Islet precursor cell (in vitro differentiated cells): ENCODE results near the gene FCSK.
"Not testable (repeated sequence)": the region's sequence is repeated elsewhere in the genome, so short reads cannot be mapped to it uniquely, and the experiment has no call there.

ENCODE experiments used
- DNase-seq: peaks from one replicate; pipeline ENCODE4 v3.0.0-alpha.2; 2018

FCSK gene

GRCh38 chr16:70432723-70433457, 21.5 kb upstream of the FCSK start:
- peak; percentile 64 for DNase-seq

- DNase-seq, result peak; percentile 72
Measured at GRCh38 chr16:70433458-70434103, 20.8 kb upstream of the FCSK start.

DNA sequence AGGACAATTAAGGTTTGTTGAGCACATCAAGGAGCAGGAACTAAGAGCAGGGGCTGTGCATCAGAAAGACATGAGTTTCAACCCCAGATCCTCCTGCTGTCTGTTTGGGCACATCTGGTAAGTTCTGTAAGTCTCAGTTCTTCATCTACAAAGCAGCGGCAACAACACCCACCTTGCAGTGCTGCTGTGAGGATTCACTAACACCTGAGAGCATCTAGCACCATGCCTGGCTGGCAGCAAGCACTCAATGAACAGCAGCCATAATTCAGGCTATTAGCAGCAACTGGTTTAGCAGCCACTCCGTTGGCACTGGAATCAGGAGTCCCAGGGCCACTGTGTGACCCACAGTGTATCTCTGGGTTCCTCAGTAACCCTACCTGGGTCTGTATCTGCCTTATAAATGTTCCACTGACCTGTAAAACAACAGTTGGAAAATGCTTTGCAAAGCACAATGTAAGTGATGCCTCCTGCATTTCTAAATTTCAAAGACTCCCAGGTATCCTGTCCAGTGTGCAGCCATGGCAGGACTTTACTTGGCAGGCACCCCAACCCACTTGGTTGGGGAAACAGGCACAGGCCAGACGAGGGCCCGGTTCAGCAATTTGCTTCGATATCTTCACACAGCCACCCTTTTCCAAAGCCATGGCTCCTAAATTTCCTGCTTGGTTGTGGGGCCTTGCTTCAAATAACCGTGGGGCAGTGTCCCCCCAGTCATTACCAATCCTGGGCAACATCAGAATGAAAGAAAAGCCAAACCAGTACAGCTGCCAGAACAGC, 19.7 kb upstream of the FCSK start:
- DNase-seq, result no peak

GRCh38 chr16:70437017-70437581, 17.3 kb upstream of the FCSK start:
- peak; percentile 99 for DNase-seq

DNA sequence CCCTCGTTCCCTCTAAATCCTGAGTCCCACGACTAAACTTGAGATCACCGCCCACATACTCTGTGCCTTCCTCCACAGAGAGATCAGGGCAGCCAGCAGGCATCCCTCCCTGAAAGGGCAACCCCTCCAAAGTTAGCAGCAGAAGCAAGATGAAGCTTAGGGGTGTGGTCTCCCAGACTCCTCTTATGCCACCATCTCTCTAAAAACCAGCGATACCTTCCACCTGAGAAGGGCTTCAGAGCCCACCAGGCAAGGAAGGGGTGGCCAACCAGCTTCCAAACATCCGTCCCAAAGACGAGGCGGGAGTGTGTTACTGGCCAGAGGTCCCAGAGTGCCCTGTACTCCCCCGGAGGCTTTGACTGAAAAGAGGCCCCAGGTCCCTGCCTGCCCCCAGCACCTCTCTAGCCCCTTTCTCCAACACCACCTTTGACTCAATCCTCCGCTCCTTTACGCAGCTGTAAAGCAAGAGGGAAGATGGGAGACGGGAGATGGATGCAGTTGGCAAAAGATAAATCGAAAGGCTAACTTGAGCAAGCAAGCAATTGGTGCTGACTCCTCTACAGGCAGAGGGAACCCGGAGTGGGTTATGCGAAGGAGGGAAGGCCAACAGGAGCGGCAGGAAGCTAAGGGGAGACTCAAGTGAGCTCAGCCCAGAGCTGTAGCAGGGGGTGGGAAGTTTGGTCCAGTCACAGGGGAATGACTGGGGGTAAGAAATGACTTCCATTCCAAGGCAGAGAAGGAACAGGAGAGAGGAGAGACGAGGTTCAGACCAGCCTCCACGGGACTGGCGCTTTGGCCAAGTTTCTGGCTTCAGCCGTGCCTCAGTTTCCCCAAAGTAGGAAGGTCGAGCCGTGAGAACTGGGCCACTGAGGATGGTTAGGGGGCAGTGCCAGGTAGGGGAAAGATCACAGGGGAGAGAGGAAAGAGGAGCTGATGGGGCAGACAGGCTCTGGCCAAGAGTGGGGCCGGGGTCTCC, 16.5 kb upstream of the FCSK start:
- DNase-seq, result peak; percentile 76

GRCh38 chr16:70438585-70438968, 15.8 kb upstream of the FCSK start:
- DNase-seq, result no peak

DNA sequence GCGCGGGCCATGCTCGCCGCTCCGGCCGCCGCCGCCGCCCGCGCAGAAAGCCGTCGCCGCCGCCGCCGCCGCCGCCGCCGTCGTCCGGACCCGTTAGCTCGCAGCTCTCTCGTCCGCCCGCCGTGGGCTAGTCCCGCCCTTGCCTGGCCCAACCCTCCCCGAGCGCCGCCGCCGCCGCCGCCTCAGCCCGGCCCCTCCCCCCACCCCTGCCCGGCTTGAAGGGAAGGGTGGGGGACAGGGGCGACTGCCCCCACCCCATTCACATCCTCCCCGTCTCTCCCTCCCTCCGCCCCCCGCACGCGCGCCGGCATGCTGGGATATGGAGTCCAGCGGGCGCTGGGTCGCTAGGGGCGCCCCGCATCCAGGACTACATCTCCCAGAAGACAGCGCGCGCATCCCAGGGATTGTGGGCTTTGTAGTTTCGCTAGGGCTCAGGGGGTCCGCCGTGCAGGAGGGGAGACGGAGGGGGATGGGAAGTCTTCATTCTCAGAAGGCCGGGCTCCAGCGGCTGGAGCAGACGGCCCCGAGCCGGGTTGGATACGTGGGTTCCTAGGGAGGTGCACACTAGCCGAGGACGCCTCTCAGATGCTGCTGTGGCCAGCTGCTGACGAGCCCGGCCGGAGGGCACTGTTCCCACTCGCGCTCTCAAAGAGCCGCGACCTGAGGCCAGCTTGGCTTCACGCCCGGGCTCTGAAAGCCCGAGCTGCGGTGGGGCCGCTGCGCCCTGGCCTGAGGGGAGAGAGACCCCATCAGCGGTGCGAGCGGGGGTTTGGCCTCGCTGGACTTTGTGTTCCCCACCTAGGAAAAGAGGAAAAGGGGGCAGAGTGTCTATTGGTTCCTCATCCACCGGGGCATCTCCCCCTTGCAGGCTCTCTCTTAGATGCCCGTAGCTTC, 15.2 kb upstream of the FCSK start, which contains the start of gene ST3GAL2:
TSS of gene ST3GAL2 (minus strand) at position 132 of the 894 bp plus-strand sequence. CDS start 40,570 bp downstream, outside the sequence.
- DNase-seq, result peak; percentile 98

GRCh38 chr16:70440009-70440692, 14.2 kb upstream of the FCSK start:
- DNase-seq, result no peak

- peak; percentile 67 for DNase-seq
Measured at GRCh38 chr16:70441406-70441990, 12.9 kb upstream of the FCSK start.

DNA sequence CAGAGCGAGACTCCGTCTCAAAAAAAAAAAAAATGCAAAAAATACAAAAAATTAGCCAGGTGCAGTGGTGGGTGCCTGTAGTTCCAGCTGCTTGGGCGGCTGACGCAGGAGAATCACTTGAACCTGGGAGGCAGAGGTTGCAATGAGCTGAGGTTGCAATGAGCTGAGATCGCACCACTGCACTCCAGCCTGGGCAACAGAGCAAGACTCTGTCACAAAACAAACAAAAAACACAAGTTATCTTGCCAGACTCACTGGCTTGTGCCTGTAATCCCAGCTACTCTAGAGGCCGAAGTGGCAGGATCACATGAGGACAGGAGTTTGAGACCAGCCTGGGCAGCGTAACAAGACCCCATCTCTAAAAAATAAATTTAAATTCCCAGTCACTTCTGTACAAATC, 12.1 kb upstream of the FCSK start:
- DNase-seq, result no peak

GRCh38 chr16:70444249-70445063, 9.9 kb upstream of the FCSK start:
- DNase-seq, result no peak

- no peak for DNase-seq
Measured at GRCh38 chr16:70448075-70448474, 6.3 kb upstream of the FCSK start.

DNA sequence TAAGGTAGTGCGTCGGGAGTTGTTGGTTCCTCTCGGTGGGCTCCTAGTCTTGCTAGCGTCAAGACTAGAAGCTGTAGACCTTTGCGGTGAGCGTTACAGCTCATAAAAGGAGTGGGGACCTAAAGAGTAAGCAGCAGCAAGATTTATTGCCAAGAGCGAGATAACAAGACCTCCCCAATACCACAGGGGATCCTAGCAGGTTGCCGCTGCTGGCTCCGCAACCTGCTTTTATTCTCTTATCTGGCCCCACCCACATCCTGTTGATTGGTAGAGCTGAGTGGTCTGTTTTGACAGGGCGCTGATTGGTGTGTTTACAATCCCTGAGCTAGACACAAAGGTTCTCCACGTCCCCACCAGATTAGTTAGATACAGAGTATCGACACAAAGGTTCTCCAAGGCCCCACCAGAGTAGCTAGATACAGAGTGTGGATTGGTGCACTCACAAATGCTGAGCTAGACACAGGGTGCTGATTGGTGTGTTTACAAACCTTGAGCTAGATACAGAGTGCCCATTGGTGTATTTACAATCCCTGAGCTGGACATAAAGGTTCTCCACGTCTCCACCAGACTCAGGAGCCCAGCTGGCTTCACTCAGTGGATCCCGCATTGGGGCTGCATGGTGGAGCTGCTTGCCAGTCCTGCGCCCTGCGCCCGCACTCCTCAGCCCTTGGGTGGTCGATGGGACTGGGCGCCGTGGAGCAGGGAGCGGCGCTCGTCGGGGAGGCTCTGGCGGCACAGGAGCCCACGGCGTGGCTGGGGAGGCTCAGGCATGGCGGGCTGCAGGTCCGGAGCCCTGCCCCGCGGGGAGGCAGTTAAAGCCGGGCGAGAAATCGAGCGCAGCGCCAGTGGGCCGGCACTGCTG, 4.0 kb upstream of the FCSK start:
- DNase-seq, result not testable (repeated sequence)

DNA sequence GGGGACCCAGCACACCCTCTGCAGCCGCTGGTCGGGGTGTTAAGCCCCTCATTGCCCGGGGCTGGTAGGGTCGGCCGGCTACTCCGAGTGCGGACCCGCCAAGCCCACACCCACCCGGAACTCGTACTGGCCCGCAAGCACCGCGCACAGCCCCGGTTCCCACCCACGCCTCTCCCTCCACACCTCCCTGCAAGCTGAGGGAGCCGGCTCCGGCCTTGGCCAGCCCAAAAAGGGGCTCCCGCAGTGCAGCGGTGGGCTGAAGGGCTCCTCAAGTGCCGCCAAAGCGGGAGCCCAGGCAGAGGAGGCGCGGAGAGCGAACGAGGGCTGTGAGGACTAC, 3.4 kb upstream of the FCSK start:
- DNase-seq, result not testable (repeated sequence)

GRCh38 chr16:70453117-70453891, 1.1 kb upstream of the FCSK start:
- no peak for DNase-seq

DNA sequence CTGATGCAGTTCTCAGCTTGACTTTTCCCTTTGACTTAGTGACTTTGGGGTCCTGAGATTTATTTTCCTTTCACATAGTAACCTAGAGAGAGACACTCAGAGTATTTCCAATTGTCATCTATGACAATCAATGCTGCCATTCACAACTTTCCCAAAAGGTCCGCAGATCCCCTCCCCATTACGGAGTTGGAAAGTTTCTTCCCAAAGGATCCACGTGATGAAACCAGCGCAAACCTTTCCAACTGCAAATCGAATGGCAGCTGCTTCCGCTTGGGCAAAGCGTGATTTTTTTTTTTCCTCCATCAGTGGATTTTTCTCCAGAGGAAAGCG, 538 bp upstream of the FCSK start:
- no peak for DNase-seq

- DNase-seq, result no peak
Measured at GRCh38 chr16:70455910-70456309, 1.5 kb downstream of the FCSK start.
